ENCODE results near the gene FOXK1.
A peak's percentile ranks its signal among the peaks of the same experiment; 100 is the strongest.
"Not testable (repeated sequence)": the region's sequence is repeated elsewhere in the genome, so short reads cannot be mapped to it uniquely, and the experiment has no call there.

The FOXK1 gene

DNA sequence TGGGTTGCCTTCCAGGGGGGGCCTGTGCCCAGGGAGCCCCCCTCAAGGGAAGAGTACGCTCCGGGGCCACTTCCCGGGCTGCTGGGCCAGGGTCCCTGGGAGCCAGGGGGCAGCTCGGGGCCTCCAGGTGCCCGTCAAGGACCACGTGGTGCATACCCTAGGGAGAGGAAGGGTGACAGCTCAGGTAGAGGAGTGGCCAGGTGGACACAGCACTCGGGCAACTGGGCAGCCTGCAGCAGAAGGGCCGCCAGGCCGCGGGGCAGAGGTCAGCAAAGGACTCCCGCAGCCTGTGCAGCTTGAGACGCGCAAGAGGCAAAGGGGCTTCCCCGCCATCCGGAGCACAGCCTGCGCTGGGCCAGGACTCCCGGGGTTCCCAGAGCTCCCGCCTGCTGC lies 119.7 kb downstream of the FOXK1 start:
- Histone ChIP-seq H3K4me3 (ENCODE audit: low read depth, low read length) (no peak overlapping the region), H3K36me3 (no peaks in the 10 kb centered on the region), H3K9me3 (no peaks in the 10 kb centered on the region), H3K4me1 (peaks cover 3% of the 10 kb centered on the region; the same call in 1 of the 2 replicates), H3K27me3 (no peaks in the 10 kb centered on the region)
- TF ChIP-seq, protein P1, sequence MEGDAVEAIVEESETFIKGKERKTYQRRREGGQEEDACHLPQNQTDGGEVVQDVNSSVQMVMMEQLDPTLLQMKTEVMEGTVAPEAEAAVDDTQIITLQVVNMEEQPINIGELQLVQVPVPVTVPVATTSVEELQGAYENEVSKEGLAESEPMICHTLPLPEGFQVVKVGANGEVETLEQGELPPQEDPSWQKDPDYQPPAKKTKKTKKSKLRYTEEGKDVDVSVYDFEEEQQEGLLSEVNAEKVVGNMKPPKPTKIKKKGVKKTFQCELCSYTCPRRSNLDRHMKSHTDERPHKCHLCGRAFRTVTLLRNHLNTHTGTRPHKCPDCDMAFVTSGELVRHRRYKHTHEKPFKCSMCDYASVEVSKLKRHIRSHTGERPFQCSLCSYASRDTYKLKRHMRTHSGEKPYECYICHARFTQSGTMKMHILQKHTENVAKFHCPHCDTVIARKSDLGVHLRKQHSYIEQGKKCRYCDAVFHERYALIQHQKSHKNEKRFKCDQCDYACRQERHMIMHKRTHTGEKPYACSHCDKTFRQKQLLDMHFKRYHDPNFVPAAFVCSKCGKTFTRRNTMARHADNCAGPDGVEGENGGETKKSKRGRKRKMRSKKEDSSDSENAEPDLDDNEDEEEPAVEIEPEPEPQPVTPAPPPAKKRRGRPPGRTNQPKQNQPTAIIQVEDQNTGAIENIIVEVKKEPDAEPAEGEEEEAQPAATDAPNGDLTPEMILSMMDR (IDR thresholded peaks at IDR 0.05; ENCODE audit: low read depth, low read length), result no peak
- peak; percentile 7 for DNase-seq

GRCh38 chr7:4802577-4802976 lies 120.5 kb downstream of the FOXK1 start:
- DNase-seq, H3K36me3 ChIP-seq: not testable (repeated sequence)

DNA sequence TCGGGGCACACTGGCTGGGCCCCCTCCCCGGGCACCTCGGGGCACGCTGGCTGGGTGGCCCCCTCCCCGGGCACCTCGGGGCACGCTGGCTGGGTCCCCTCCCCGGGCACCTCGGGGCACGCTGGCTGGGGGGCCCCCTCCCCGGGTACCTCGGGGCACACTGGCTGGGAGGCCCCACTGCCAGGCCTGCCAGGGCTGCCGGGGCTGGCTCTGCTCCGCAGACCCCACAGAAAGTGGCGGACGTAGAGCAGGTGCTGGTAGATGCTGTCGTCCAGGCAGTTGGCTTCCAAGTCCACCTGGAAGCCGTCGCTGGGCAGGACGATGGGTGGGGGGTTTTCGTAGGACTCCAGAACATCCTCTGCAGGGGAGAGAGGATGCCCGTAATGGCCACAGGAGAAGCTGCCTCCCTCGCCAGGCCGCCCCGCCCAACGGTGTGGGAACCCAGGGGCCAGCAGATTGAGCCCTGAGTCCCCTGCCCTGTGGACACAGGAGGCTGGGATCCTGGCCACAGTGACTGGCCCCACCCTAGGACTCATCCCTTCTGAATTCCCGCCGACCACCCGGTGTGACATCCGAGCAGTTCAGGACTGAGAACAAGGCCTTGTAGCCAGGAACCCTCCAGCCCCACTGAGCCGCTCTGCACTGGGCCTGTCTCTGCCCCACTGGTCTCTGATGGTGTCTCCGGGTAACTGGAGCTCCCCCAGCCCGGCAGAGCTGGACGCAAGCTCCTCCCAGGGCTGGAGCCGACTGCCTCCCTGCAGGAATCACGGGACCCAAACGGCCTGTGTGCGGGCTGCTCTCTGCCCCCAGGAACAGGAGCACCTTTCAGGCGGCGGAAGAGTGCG lies 121.5 kb downstream of the FOXK1 start:
- Histone ChIP-seq H3K9me3 (no peaks in the 10 kb centered on the region), H3K4me1 (peaks cover 3% of the 10 kb centered on the region; the same call in 1 of the 2 replicates), H3K4me3 (ENCODE audit: low read depth, low read length) (no peak overlapping the region), H3K27me3 (no peaks in the 10 kb centered on the region), H3K36me3 (no peaks in the 10 kb centered on the region)
- DNase-seq, result no peak
- TF ChIP-seq, protein P1 (IDR thresholded peaks at IDR 0.05; ENCODE audit: low read depth, low read length), result no peak

More at GRCh38 chr7:4802577-4802976, 120.5 kb downstream of the FOXK1 start:
- not testable (repeated sequence) for H3K4me3 ChIP-seq (ENCODE audit: low read depth, low read length); H3K4me1 ChIP-seq; H3K9me3 ChIP-seq; H3K27me3 ChIP-seq

DNA sequence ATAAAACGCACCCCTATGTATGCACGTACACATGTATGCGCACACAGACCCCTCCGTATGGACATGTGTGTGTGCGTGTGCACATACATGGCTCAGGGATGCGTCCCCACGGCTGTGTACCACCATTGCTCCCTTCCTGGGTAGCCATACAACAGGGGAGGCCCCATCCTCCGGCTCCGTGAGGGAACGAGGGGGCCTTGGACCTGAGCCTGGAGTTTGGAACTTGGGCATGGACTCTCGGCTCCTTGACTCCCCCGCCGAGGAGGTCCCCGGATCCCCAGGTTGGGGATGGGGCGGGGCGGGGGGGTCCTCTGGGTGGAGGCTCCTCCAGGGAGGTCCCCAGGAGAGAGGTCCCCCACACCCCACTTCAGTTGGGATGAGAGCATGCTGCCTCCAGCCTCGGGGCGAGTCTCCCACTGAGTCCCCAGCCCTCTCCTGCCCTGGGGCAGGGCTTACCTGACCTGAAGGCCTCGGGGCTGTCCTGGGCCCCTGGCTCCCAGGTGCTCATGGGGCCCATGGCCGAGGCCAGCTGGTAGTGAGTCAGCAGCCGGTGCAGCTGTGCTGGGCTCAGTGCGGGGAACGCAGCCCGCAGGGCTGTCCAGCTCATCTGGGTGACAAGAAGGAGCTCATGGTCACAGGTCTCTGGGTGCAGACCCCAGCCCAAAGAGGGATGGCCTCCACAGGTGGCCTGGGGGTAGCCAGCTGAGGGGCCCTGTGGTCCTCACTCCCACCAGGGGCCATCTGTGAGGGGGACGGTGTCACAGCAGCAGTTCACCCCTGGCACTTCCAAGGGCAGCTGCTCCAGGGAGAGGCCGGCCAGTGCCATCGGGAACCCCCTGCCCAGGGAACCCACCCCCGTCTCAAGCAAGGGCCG lies 123.3 kb downstream of the FOXK1 start:
- TF ChIP-seq, protein P1 (IDR thresholded peaks at IDR 0.05; ENCODE audit: low read depth, low read length), result no peak
- Histone ChIP-seq H3K27me3 (no peaks in the 10 kb centered on the region), H3K9me3 (no peaks in the 10 kb centered on the region), H3K4me1 (no peaks in the 10 kb centered on the region), H3K4me3 (ENCODE audit: low read depth, low read length) (no peak overlapping the region), H3K36me3 (no peaks in the 10 kb centered on the region)
- DNase-seq, result no peak

- no peaks in the 10 kb centered on the region for H3K9me3 ChIP-seq
- H3K4me1 ChIP-seq, result no peaks in the 10 kb centered on the region
- DNase-seq, result no peak
- no peaks in the 10 kb centered on the region for H3K36me3 ChIP-seq
- TF ChIP-seq, protein P1 (IDR thresholded peaks at IDR 0.05; ENCODE audit: low read depth, low read length), result no peak
- H3K4me3 ChIP-seq (ENCODE audit: low read depth, low read length), result no peak overlapping the region
- H3K27me3 ChIP-seq, result no peaks in the 10 kb centered on the region
Measured at GRCh38 chr7:4805984-4806300, 123.8 kb downstream of the FOXK1 start.

DNA sequence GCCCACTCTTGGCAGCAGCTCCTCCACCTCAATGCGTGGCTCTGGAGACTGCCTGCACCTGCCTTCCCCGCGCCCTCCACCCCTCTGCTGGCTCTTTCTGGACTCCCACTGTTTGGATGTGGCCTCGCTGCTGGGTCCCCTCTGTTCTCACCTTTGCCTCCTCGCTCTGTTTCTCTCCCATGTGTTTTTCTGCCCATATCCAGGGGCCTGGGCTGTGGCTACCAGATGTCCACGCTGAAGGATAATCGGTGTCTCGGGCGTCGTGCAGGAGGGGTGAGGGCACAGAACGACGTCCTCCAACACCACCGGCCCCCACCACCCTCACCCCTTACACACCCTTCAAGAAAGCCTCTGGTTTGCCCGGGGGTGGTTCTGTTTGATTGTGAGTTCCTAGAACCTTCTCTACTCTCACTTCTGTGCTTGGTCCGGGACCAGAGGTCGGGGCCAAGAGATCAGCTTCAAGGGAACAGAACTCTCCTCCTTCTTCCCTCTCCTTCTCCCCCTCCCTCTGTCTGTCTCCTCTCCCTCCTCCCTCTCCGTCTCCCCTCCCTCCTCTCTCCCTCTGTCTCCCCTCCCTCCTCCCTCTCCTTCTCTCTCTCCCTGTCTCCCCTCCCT lies 125.0 kb downstream of the FOXK1 start:
- no peaks in the 10 kb centered on the region for H3K4me1 ChIP-seq
- H3K27me3 ChIP-seq, result no peaks in the 10 kb centered on the region
- TF ChIP-seq, protein P1 (IDR thresholded peaks at IDR 0.05; ENCODE audit: low read depth, low read length), result no peak
- DNase-seq, result no peak
- H3K9me3 ChIP-seq, result no peaks in the 10 kb centered on the region
- H3K36me3 ChIP-seq, result no peaks in the 10 kb centered on the region
- no peak overlapping the region for H3K4me3 ChIP-seq (ENCODE audit: low read depth, low read length)
